IPS-20b (cell line): ENCODE measurements around the gene POLR1C.
"Not testable (repeated sequence)": the region's sequence is repeated elsewhere in the genome, so short reads cannot be mapped to it uniquely, and the experiment has no call there.

Experiments
- H3K27ac ChIP-seq: one replicate; pipeline ENCODE4 v1.5.1; 2013; ENCODE audit warnings: low read length
- H3K27me3 ChIP-seq: 2 replicates; pipeline ENCODE4 v1.6.1; 2013; ENCODE audit warnings: mild to moderate bottlenecking, low read length, inconsistent platforms; ENCODE audit not compliant: insufficient read depth
- H3K36me3 ChIP-seq: 2 replicates; pipeline ENCODE4 v1.6.1; 2013; ENCODE audit warnings: low read depth, mild to moderate bottlenecking, inconsistent platforms, low read length, moderate library complexity; ENCODE audit not compliant: insufficient read depth
- H3K4me1 ChIP-seq: 2 replicates; pipeline ENCODE4 v1.6.1; 2013; ENCODE audit warnings: mild to moderate bottlenecking, control low read depth, inconsistent platforms, low read length, moderate library complexity; ENCODE audit not compliant: insufficient read depth
- H3K4me3 ChIP-seq: 2 replicates; pipeline ENCODE4 v1.5.1; 2013; ENCODE audit warnings: mild to moderate bottlenecking, low read length, inconsistent platforms
- H3K9ac ChIP-seq: 2 replicates; pipeline ENCODE4 v1.6.1; 2013; ENCODE audit warnings: low read depth, mild to moderate bottlenecking, inconsistent platforms, low read length, moderate library complexity
- H3K9me3 ChIP-seq: 2 replicates; pipeline ENCODE4 v1.6.1; 2013; ENCODE audit warnings: mild to moderate bottlenecking, low read depth, low read length, inconsistent platforms; ENCODE audit not compliant: insufficient read depth

The POLR1C gene

GRCh38 chr6:43544461-43544860 is 27.6 kb downstream of the POLR1C start:
- Histone ChIP-seq H3K9me3 (no peaks in the 10 kb centered on the region), H3K4me1 (no peaks in the 10 kb centered on the region), H3K9ac (no peak overlapping the region), H3K27me3 (no peaks in the 10 kb centered on the region), H3K4me3 (no peak overlapping the region), H3K36me3 (peaks cover 93% of the 10 kb centered on the region), H3K27ac (no peak overlapping the region)

GRCh38 chr6:43547222-43547621 is 30.3 kb downstream of the POLR1C start:
- H3K9me3 ChIP-seq, result no peaks in the 10 kb centered on the region
- no peak overlapping the region for H3K9ac ChIP-seq
- H3K27ac ChIP-seq, result no peak overlapping the region
- peaks cover 98% of the 10 kb centered on the region for H3K36me3 ChIP-seq
- H3K27me3 ChIP-seq, result no peaks in the 10 kb centered on the region
- H3K4me1 ChIP-seq, result no peaks in the 10 kb centered on the region
- H3K4me3 ChIP-seq, result no peak overlapping the region

- not testable (repeated sequence) for H3K27me3 ChIP-seq, H3K27ac ChIP-seq, H3K4me1 ChIP-seq, H3K9ac ChIP-seq, H3K4me3 ChIP-seq, H3K9me3 ChIP-seq
- peaks cover 98% of the 10 kb centered on the region for H3K36me3 ChIP-seq
Observed at GRCh38 chr6:43557620-43558019, 40.7 kb downstream of the POLR1C start.

GRCh38 chr6:43559328-43559727 is 42.4 kb downstream of the POLR1C start:
- H3K4me3 ChIP-seq, result no peak overlapping the region
- no peaks in the 10 kb centered on the region for H3K27me3 ChIP-seq
- H3K36me3 ChIP-seq, result peaks cover 100% of the 10 kb centered on the region
- no peak overlapping the region for H3K27ac ChIP-seq
- H3K9me3 ChIP-seq, result no peaks in the 10 kb centered on the region
- no peak overlapping the region for H3K9ac ChIP-seq
- no peaks in the 10 kb centered on the region for H3K4me1 ChIP-seq

GRCh38 chr6:43570876-43571441 is 54.1 kb downstream of the POLR1C start:
- Histone ChIP-seq H3K27me3 (no peaks in the 10 kb centered on the region), H3K9ac (no peak overlapping the region), H3K4me1 (no peaks in the 10 kb centered on the region), H3K27ac (no peak overlapping the region), H3K9me3 (no peaks in the 10 kb centered on the region), H3K4me3 (no peak overlapping the region), H3K36me3 (peaks cover 73% of the 10 kb centered on the region)
